GM18867 (cell line): ENCODE measurements around the gene CACNA1A.

Source experiments
- ATAC-seq: cut with Tn5 transposase; IDR thresholded peaks from one replicate; pipeline ENCODE4 v1.9.1; 2021; ENCODE audit warnings: mild to moderate bottlenecking, moderate library complexity; ENCODE audit not compliant: unreplicated experiment

Gene CACNA1A

DNA sequence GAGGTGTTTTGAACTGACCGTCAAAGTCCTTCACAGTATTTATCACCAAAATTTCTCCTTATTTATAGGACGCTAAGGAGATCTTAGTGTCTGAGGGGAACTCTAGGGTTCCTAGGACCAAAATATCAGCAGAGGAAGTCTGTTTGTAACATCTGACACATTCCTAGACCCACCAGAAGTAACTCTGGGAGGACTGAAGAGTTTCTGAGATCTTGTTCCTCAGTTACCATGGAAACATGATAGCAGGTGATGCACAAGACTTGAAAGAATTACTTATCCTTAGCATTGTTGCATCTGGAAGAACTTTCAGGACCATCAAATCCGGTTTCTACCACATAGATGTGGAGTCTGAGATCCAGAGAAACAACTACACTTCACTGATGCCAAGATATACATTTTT is 191.5 kb downstream of the CACNA1A start:
- ATAC-seq = no peak

DNA sequence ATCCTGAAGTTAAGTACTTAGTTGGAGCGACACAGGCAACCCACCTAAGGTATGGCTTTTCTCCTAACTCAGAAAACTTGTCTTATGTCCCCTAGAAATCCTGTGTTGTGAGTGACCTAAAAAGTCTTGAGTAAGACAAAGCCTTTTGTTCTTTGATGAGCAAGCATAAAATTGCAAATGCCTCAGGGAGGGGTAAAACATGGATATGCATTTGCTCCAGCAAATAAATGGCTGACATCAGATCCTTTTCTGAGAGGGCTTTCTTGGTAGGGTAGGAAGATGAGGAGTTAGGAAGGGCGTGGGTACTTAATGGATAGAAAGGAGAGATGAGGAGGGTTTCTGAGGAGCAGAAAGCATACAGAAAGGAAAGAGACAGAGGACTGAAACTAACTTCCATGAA is 192.4 kb downstream of the CACNA1A start:
- ATAC-seq = no peak

DNA sequence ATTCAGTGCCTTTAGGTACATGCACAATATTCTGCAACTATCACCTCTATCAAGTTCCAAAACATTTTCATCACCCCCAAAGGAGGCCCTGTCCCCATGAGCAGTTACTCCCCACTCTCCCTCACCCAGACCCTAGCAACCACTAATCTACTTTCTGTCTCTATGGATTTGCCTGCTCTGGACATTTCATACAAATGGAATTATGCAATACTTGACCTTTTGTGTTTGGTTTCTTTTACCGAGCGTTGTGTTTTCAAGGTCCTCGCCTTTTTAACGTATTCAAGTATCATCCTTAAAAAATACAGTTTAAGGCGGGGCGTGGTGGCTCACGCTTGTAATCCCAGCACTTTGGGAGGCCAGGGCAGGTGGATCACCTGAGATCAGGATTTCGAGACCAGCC is 196.4 kb downstream of the CACNA1A start:
- no peak for ATAC-seq

DNA sequence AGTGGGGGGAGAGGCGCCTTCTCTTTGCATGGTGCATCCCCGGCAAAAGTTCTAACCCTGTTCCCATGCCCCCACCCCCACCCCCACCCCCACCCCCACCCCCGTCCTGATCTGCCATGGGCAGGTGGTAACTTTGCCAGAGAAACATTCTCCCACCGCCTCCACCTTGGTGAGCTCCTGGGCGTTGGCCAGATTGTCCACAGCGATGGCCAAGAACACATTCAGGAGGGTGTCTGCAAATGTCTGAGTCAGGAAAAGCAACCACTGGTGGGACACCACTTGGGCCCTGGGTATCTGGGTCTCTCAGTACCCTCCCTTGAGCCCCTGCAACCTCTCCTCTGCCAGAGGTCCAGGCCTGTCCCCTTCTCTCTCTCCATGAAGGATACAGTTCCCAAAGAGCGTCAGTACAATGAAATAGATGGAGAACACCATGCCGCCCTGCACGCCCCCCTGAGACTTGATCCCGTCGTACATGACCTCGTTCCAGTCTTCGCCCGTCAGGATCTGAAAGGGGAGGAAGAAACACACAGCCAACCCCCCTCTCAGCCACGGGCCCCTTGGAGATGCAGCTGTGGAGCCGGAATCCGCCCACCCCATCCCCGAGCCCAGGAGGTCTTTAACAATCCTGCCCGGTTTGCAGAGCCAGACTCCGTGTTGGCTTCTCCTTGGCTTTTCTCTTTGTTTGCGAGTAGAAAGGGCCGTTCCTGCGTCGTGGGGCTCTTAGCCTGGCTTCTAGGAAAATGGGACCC is 202.7 kb downstream of the CACNA1A start:
- ATAC-seq = no peak

DNA sequence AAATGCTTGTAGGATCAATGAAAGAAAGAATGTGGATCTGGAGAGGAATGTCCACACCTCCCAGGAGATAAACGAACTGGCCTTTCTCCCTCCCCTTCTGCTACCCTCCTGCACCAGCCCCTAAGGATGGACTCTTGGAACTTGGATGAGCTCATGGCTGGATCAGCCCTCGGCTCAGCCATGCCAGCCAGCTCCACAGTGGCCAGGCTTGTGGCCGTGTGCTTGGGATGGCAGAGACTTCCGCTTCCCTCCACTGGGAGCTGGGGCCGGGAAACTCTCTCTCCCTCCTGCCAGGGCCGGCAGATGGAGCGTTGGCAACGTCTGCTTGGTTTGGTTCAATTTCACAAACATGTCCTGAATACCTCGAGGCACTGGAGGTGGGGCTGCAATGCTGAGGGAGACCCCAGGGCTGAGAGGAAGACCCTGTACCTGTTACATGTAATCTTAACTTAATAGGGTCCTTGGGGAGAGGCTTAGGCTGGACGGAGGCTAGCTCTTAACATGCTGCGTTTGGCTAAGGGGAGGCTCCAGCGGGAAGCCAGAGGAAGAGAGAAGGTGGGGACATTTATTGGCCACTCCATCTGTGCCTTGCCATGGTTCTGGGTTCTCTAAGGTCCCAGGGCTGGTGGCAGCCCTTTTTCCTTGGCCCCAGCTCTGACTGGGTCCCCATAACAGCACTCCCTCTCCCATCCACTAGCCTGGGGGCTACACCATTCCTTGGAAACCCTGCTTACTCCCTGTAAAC is 203.6 kb downstream of the CACNA1A start:
- no peak for ATAC-seq

DNA sequence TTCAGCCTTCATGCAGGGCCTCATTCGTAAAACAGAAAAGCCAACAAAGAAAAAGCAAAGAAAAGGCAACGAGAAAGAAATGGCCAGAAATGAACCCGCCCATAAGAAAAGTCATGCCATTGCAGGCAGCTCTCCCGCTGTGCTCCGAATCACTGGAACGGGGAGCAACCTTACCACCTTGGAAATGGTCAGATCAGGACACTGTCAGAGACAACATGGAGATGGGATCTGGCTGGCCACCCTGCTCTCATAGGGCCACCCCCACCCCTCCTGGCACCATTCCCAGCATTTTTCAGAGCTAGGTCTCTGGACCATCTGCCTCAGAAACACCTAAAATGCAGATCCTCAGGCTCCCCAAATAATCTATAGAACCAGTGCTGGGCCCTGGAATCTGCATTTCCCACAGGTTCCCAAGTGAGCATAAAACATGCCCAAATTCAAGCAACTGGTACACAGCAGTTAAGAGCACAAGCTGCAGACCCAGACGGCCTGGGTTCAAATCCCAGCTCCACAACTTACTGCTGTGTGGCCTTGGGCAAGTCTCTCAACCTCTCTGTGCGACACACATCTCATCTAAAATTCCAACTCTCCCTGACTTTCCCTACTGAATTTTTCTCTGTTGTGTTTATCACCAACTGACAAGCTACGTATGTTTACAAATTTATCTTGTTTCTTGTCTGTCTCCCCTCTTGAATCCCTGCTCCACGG is 204.5 kb downstream of the CACNA1A start:
- no peak for ATAC-seq

GRCh38 chr19:13300421-13301030 is 205.8 kb downstream of the CACNA1A start:
- ATAC-seq = no peak

DNA sequence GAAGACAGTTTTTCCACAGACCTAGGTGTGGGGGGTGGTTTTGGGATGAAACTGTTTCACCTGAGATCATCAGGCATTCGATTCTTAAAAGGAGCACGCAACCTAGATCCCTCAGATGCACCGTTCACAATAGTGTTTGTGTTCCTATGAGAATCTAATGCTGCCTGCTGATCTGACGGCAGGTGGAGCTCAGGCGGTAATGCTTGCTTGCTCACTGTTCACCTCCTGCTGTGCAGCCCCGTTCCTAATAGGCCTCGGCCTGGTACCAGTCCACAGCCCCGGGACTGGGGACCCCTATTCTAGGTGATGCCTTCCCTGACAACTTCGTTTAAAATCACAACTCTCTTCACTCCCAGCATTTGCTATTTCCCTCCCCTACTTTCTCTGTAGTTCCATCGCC is 206.4 kb downstream of the CACNA1A start:
- ATAC-seq = no peak

DNA sequence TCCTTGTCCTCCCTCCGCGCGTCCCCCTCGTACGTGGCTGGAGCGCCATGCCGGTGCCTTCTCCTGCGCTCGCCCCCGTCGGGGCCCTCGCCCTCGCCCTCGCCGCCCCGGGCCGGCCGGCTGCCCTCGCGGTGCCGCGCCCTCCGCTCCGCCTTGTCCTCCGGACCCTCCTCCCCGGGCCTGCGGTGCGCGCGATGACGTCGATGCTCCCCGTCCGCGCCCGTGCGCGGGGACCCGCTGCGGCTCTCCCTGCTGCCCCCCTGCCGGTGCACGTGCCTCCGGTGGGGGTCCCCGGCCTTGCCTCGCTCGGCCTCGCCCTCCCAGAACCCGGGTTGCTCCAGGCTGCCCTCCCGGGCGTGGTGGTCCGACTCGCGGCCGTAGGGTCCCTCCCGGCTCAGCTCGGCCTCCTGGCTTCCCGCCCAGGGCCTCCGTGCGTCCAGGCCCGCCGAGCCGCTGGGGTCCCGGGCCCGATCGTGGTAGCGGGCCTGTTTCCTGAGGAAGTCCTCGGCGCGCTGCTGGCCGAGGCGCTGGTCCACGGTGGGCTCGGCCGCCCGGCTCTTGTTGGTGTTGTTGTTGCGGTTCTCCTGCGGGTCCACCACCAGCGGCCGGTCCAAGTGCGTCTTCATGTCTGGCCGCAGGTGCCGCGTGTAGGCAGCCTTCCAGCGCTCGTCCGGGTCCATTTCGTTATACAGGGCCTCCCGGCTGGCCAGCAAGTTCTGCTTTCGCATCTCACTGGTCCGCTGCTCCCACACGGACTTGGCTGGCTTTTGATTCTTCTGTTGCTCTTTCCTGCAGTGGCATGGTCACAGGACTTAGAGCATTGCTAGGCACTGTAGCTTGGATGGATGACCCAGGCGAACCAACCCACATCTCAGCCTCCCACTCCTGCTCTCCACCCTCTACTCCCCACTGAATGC is 207.5 kb downstream of the CACNA1A start:
- no peak for ATAC-seq

DNA sequence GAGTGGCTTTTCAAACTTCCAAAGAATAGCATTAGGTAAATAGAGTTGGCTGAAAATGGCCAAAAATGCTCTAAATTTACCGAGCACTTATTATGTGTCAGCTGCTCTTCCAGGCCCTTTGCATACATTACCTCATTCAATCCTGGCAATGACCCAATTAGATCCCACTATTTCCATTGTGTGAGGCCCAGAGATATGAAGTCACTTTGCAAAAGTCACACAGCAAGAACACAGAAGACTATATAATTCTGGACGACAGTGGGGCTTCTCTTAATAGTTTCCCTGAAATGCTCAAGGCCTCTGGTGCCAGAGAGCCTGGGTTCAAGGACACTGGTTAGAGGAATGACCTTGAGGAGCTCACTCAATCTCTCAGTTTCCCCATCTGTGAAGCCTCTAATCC is 209.3 kb downstream of the CACNA1A start:
- ATAC-seq = no peak

DNA sequence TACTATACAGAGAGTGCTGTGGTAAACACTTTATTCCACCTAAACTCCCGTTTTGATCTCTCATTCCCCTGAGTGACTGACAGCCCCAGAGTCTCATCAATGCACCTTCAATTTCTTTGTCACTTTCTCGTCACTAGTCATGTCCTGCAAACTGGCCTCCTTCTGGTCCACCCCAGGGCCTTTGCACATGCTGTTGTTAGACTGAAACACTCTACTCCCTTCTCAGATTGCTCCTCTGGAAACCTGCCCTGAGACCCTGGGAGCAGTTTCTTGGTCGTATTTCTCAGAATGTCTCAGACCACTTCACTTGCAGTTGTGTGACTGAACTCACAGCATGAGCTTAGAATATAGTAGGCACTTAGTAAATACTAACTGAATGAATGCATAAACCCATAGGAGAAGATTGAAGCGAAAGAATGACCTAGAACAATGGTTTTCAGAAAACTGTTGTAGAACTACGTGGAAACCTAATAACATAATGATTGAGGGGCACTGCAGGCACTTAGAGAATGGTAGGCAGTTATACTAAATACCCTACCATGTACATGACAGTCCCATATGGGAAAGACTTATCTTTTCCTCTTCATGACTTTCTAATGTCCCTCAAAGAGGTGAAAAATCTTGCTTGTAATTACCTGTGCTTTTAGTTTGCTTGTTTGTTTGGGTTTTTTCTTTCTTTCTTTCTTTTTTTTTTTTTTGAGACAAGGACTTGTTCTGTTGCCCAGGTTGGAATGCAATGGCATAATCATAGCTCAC is 211.3 kb downstream of the CACNA1A start:
- no peak for ATAC-seq

DNA sequence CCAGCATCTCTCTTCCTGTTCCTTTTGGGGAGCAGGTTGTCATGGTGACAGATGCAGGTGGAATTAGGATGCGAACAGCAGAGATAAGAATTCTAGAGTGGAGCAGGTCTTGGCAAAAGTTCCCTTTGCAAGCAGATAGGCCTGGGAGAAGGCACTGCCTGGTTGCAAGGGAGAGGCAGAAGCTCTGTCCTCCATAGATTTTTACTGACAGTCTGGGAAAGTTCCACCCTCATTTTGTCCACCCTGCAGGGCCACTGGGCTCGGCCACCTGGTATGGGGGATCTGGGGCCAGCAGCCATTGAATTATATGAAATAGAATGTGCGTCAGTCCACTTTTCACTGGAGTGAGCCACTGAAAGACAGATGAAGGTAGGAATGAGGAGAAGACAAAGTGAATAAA is 214.4 kb downstream of the CACNA1A start:
- ATAC-seq = no peak

- ATAC-seq = no peak
Measured at GRCh38 chr19:13290741-13291140, 215.5 kb downstream of the CACNA1A start.

- ATAC-seq = no peak
Measured at GRCh38 chr19:13289295-13289694, 217.0 kb downstream of the CACNA1A start.

GRCh38 chr19:13286195-13286985 is 219.9 kb downstream of the CACNA1A start:
- no peak for ATAC-seq

GRCh38 chr19:13284929-13285928 is 221.1 kb downstream of the CACNA1A start:
- no peak for ATAC-seq

DNA sequence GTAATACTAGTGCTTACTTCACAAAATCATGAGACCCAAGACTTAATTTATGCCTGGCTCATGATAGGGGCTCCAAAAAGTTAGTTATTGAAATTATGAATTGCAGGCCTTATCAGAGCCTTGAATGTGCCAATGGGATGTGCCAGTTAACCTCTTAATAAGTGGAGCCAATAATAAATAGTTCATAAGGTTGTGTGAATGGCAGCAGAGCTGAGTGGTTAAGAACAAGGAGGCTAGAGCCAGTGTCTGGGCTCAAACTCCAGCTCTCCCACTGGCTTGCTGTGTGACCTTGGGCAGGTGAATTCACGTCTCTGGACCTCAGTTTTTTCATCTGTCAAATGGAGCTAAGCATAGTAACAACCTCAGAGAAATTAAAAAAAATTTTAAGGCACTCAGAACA is 222.4 kb downstream of the CACNA1A start:
- no peak for ATAC-seq
